ENCODE data around the gene ALX4.

The ALX4 gene

GRCh38 chr11:44301564-44302271 is 8.2 kb downstream of the ALX4 start:
- TF ChIP-seq CTCF (IDR thresholded peaks at IDR 0.05; ENCODE audit: borderline replicate concordance, extremely low read depth, low read length, poor library complexity, severe bottlenecking) (no peak), EZH2 (IDR thresholded peaks at IDR 0.05; ENCODE audit: borderline replicate concordance, low read depth, low read length, severe bottlenecking) (no peak)
- Histone ChIP-seq H3K27me3 (ENCODE audit: insufficient read depth, low read length, poor library complexity) (peaks cover 4% of the 10 kb centered on the region), H4K20me1 (ENCODE audit: insufficient read depth, low read length) (no peaks in the 10 kb centered on the region), H3K4me3 (ENCODE audit: low read depth in 1 of 2, low read length in 2 of 2) (no peak overlapping the region), H3K9me3 (ENCODE audit: insufficient read depth, low read length, severe bottlenecking) (no peaks in the 10 kb centered on the region), H3K4me1 (ENCODE audit: insufficient read depth, low read length) (no peaks in the 10 kb centered on the region), H3K4me2 (ENCODE audit: insufficient read depth, low read length) (no peak overlapping the region), H2AFZ (ENCODE audit: low read depth, low read length) (no peak overlapping the region), H3K36me3 (ENCODE audit: insufficient read depth, low read length) (no peaks in the 10 kb centered on the region), H3K27ac (ENCODE audit: low read length) (no peak overlapping the region), H3K9ac (ENCODE audit: low read depth, low read length) (no peak overlapping the region), H3K79me2 (ENCODE audit: insufficient read depth, low read length) (no peaks in the 10 kb centered on the region)
- DNase-seq (no peak), ATAC-seq (ENCODE audit: insufficient read depth, low read depth) (no peak)

GRCh38 chr11:44300844-44301563 is 8.9 kb downstream of the ALX4 start:
- Histone ChIP-seq H3K9me3 (ENCODE audit: insufficient read depth, low read length, severe bottlenecking) (no peaks in the 10 kb centered on the region), H3K9ac (ENCODE audit: low read depth, low read length) (no peak overlapping the region), H2AFZ (ENCODE audit: low read depth, low read length) (no peak overlapping the region), H3K4me2 (ENCODE audit: insufficient read depth, low read length) (no peak overlapping the region), H3K27ac (ENCODE audit: low read length) (no peak overlapping the region), H4K20me1 (ENCODE audit: insufficient read depth, low read length) (no peaks in the 10 kb centered on the region), H3K27me3 (ENCODE audit: insufficient read depth, low read length, poor library complexity) (peaks cover under 1% of the 10 kb centered on the region), H3K4me1 (ENCODE audit: insufficient read depth, low read length) (no peaks in the 10 kb centered on the region), H3K36me3 (ENCODE audit: insufficient read depth, low read length) (no peaks in the 10 kb centered on the region), H3K4me3 (ENCODE audit: low read depth in 1 of 2, low read length in 2 of 2) (no peak overlapping the region), H3K79me2 (ENCODE audit: insufficient read depth, low read length) (no peaks in the 10 kb centered on the region)
- TF ChIP-seq EZH2 (IDR thresholded peaks at IDR 0.05; ENCODE audit: borderline replicate concordance, low read depth, low read length, severe bottlenecking) (no peak), CTCF (IDR thresholded peaks at IDR 0.05; ENCODE audit: borderline replicate concordance, extremely low read depth, low read length, poor library complexity, severe bottlenecking) (no peak)
- ATAC-seq (ENCODE audit: insufficient read depth, low read depth) (no peak), DNase-seq (no peak)

- Histone ChIP-seq H3K4me3 (ENCODE audit: low read depth in 1 of 2, low read length in 2 of 2) (no peak overlapping the region), H3K27ac (ENCODE audit: low read length) (no peak overlapping the region), H3K4me1 (ENCODE audit: insufficient read depth, low read length) (no peaks in the 10 kb centered on the region), H3K36me3 (ENCODE audit: insufficient read depth, low read length) (no peaks in the 10 kb centered on the region), H2AFZ (ENCODE audit: low read depth, low read length) (no peak overlapping the region), H4K20me1 (ENCODE audit: insufficient read depth, low read length) (no peaks in the 10 kb centered on the region), H3K27me3 (ENCODE audit: insufficient read depth, low read length, poor library complexity) (peaks cover 3% of the 10 kb centered on the region), H3K9ac (ENCODE audit: low read depth, low read length) (no peak overlapping the region), H3K79me2 (ENCODE audit: insufficient read depth, low read length) (no peaks in the 10 kb centered on the region), H3K9me3 (ENCODE audit: insufficient read depth, low read length, severe bottlenecking) (no peaks in the 10 kb centered on the region), H3K4me2 (ENCODE audit: insufficient read depth, low read length) (no peak overlapping the region)
- ATAC-seq (ENCODE audit: insufficient read depth, low read depth) (no peak), DNase-seq (no peak)
- TF ChIP-seq EZH2 (IDR thresholded peaks at IDR 0.05; ENCODE audit: borderline replicate concordance, low read depth, low read length, severe bottlenecking) (no peak), CTCF (IDR thresholded peaks at IDR 0.05; ENCODE audit: borderline replicate concordance, extremely low read depth, low read length, poor library complexity, severe bottlenecking) (no peak)
Measured at GRCh38 chr11:44298862-44299261, 11.1 kb downstream of the ALX4 start.

Data from DND-41 (cell line).